Mucosa of rectum (tissue), 2 donors: Measurements from ENCODE around the gene BPIFB1.

Source experiments
- H3K27ac ChIP-seq, 2 donors: one replicate each; pipeline ENCODE4 v1.7.0; 2013; ENCODE audit warnings: inconsistent platforms in 2 of 2, low read depth in 2 of 2, low read length in 2 of 2
- H3K27me3 ChIP-seq, 2 donors: one replicate each; pipeline ENCODE4 v1.7.0; 2013; ENCODE audit warnings: low read length in 2 of 2; ENCODE audit not compliant: control insufficient read depth in 2 of 2, insufficient read depth in 2 of 2
- H3K36me3 ChIP-seq, 2 donors: one replicate each; pipeline ENCODE4 v1.7.0; 2013; ENCODE audit warnings: low read length in 2 of 2; ENCODE audit not compliant: control insufficient read depth in 2 of 2, insufficient read depth in 2 of 2
- H3K4me1 ChIP-seq, 2 donors: one replicate each; pipeline ENCODE4 v1.7.0; 2013; ENCODE audit warnings: low read length in 2 of 2, mild to moderate bottlenecking in 1 of 2; ENCODE audit not compliant: control insufficient read depth in 2 of 2, insufficient read depth in 2 of 2
- H3K4me3 ChIP-seq, 2 donors: one replicate each; pipeline ENCODE4 v1.7.0; 2013; ENCODE audit warnings: low read length in 2 of 2
- H3K9ac ChIP-seq, 2 donors: one replicate each; pipeline ENCODE4 v1.7.0; 2013; ENCODE audit warnings: low read length in 2 of 2, low read depth in 1 of 2, mild to moderate bottlenecking in 1 of 2
- H3K9me3 ChIP-seq, 2 donors: one replicate each; pipeline ENCODE4 v1.7.0; 2013; ENCODE audit warnings: low read length in 2 of 2; ENCODE audit not compliant: control insufficient read depth in 2 of 2
- donor health status: healthy.
- donor health status: Normal muscosa, but diverticular disease.

Gene BPIFB1

GRCh38 chr20:33337531-33338165 is 54.6 kb downstream of the BPIFB1 start:
- no peaks in the 10 kb centered on the region for H3K9me3 ChIP-seq
- no peak overlapping the region for H3K27ac ChIP-seq
- H3K27me3 ChIP-seq: no peaks in the 10 kb centered on the region
- no peak overlapping the region for H3K9ac ChIP-seq
- no peaks in the 10 kb centered on the region for H3K36me3 ChIP-seq
- H3K4me3 ChIP-seq: no peak overlapping the region
- no peaks in the 10 kb centered on the region for H3K4me1 ChIP-seq

DNA sequence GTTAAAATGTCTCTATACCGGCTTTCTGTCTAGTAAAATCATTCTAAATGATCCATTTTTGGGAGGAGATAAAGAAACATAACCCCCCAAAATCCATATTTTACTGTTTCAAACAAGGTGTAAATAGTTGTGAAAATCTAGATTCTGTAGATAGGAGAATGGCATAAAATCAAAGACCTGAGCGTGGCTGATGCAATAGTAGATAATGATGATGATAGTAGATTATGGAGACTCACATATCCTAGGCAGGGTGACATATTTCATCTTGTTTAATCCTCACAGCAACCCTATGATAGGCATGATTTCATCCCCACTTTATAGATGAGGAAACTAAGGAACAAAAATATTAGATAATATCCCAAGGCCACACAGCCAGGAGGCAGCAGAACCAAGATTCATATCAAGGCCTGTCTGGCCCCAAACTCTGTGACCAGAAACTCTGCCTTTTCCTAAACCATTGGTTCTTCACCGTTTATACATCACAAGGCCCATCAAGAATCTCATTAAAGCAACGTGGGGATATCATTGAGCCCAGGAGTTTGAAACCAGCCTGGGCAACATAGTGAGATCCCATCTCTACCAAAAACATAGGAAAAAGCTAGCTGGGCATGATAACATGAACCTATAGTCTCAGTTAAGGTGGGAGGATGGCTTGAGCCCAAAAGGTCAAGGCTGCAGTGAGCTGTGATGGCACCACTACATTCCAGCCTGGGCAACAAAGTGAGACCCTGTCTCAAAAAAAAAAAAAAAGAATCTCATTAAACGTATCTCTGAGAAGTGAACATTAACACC is 55.6 kb downstream of the BPIFB1 start:
- H3K27ac ChIP-seq: no peak overlapping the region
- H3K4me1 ChIP-seq: no peaks in the 10 kb centered on the region
- no peak overlapping the region for H3K4me3 ChIP-seq
- no peak overlapping the region for H3K9ac ChIP-seq
- H3K27me3 ChIP-seq: no peaks in the 10 kb centered on the region
- no peaks in the 10 kb centered on the region for H3K9me3 ChIP-seq
- H3K36me3 ChIP-seq: no peaks in the 10 kb centered on the region

- H3K4me1 ChIP-seq: no peaks in the 10 kb centered on the region
- H3K4me3 ChIP-seq: no peak overlapping the region
- no peaks in the 10 kb centered on the region for H3K27me3 ChIP-seq
- no peaks in the 10 kb centered on the region for H3K36me3 ChIP-seq
- no peaks in the 10 kb centered on the region for H3K9me3 ChIP-seq
- no peak overlapping the region for H3K27ac ChIP-seq
- H3K9ac ChIP-seq: no peak overlapping the region
These were observed 56.6 kb downstream of the BPIFB1 start for GRCh38 chr20:33339515-33340058.

DNA sequence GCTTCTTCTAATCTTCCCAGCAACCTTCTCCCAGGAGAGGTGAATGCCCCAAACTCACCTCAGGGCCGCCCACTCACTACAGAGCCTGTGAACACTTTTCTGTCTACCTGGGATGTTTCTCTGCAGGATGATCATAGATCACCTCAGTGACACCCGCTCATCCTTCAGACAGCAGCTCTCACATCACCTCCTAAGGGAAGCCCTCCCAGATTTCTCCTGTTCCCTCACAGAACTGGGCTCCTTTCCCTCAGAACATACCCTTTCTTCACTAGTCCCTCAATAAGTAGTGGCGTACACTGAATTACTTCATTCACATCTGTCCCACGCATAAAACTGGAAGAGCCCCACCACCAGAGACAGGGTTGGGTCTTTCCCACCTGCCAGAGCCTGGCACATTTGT is 60.5 kb downstream of the BPIFB1 start:
- no peak overlapping the region for H3K9ac ChIP-seq
- H3K27me3 ChIP-seq: no peaks in the 10 kb centered on the region
- no peaks in the 10 kb centered on the region for H3K4me1 ChIP-seq
- no peak overlapping the region for H3K4me3 ChIP-seq
- no peak overlapping the region for H3K27ac ChIP-seq
- no peaks in the 10 kb centered on the region for H3K36me3 ChIP-seq
- H3K9me3 ChIP-seq: no peaks in the 10 kb centered on the region

- Histone ChIP-seq H3K27ac (no peak overlapping the region), H3K36me3 (peaks cover 5 to 10% of the 10 kb centered on the region in 2 donors), H3K9me3 (no peaks in the 10 kb centered on the region), H3K27me3 (no peaks in the 10 kb centered on the region), H3K4me1 (no peaks in the 10 kb centered on the region), H3K9ac (no peak overlapping the region), H3K4me3 (no peak overlapping the region)
These were observed 62.3 kb downstream of the BPIFB1 start for GRCh38 chr20:33345342-33345741.

DNA sequence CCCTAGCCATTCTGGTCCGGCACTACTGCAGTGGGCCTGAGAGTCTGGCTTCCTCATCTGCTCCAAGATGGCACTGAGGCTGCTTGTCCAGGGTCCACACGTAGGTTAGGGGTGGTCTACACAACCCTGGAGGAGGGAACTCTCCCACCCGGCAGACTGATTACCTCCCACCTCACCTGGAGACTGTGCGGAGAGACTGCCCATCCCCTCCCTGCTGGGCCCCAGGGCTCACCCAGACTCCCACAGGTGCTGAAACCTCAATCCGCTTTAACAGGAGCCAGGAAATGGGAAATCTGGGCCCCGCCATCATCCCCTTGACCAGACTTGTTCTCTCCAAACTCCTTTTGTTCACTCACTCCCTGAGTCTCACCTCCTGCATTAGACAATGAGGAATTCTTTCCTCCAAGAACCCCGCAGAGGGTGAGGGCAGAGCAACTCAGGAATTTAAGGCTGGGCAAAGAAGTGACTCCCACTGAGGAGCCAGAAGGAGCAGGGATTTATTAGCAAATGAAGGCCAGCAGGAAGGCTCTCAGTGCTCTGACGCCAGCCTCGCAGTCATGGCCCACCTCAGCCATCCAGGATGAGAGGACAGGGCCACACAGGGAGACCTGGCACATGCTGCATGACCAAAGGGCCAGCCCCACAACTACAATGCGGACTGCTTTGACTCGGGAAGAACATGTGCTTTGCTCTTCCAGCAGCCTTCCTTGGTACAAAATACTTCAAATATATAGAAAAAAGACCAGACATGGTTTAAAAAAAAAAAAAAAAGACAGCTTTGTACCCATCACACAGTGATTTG is 65.3 kb downstream of the BPIFB1 start:
- no peaks in the 10 kb centered on the region for H3K27me3 ChIP-seq
- H3K9me3 ChIP-seq: no peaks in the 10 kb centered on the region
- H3K27ac ChIP-seq: no peak overlapping the region
- H3K36me3 ChIP-seq: peaks cover 10 to 15% of the 10 kb centered on the region in 2 donors
- no peak overlapping the region for H3K4me3 ChIP-seq
- no peaks in the 10 kb centered on the region for H3K4me1 ChIP-seq
- H3K9ac ChIP-seq: no peak overlapping the region

DNA sequence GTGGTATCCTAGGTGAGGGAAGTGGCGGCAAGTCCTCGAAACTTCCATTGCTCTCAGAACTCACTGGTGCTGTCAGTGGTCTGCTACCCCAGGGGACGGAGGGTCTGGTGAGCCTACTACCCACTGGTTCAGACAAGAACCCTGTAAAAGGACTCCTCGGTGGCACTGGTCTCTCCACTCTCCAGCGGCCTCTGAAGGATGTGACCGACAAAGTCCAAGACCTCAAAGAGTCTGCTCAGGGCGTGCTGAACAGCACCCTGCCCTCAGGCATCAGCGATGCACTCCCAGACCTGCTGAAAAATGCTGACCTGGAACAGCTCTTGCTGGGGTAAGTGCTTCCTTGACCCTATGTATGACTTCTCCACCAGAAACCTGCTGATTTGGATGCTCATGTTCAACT is 66.5 kb downstream of the BPIFB1 start:
- H3K36me3 ChIP-seq: peaks cover 10 to 15% of the 10 kb centered on the region in 2 donors
- H3K4me1 ChIP-seq: no peaks in the 10 kb centered on the region
- no peak overlapping the region for H3K9ac ChIP-seq
- H3K27me3 ChIP-seq: no peaks in the 10 kb centered on the region
- no peak overlapping the region for H3K4me3 ChIP-seq
- H3K27ac ChIP-seq: no peak overlapping the region
- no peaks in the 10 kb centered on the region for H3K9me3 ChIP-seq

DNA sequence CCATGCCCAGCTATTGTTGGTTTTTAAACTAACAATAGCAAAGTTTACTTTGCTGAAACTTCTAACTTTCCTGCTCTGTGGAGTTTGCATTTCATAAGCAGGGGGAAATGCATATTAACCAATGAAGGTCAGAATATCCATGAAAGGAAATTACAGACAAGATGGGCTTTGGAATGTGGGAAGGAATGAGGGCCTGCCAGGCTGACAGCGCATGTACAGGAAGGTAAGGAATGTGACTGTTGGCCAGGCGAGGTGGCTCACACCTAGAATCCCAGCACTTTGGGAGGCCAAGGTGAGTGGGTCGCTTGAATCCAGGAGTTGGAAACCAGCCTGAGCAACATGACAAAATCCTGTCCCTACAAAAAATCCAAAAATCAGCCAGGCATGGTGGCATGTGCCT is 68.7 kb downstream of the BPIFB1 start:
- no peak overlapping the region for H3K27ac ChIP-seq
- peaks cover 11 to 18% of the 10 kb centered on the region in 2 donors for H3K36me3 ChIP-seq

DNA sequence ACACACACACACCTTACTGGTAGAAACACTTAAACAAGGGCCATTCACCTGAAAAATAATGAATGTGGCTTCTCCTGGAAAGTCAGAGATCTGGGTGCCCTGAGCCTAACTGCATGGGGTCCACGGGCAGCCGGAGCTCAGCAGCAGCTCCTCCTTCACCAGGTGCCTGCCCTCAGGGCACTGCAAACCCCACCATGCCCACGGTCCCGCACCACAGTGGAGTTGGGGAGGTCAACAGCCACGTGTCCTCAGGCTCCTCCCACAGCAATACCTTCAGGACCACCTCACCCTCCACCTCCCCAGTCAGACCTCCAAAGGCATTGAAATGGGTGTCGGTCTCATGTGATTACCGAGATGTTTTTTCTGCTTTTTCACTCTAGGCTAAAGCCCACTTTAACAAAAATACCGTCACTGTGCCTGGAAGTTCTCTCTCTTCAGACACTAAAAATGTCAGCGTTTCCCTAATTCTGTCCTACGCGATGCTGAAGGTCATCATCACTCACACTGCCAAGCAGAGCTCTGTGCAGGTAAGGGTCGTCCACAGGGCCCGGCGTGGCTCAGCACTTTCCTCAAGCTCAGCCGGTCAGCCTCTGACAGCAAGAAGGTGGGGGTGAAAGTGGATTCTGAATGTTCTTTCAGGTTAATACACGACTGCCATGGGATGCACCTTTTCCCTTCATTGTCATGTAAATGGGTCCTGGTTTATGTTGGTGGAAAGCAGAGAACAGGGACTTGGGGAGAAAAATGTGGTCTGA is 69.4 kb downstream of the BPIFB1 start:
- Histone ChIP-seq H3K27me3 (no peaks in the 10 kb centered on the region), H3K9ac (no peak overlapping the region), H3K4me1 (no peaks in the 10 kb centered on the region), H3K4me3 (no peak overlapping the region), H3K9me3 (no peaks in the 10 kb centered on the region), H3K27ac (no peak overlapping the region), H3K36me3 (peaks cover 12 to 20% of the 10 kb centered on the region in 2 donors)

More for the DNA sequence above, 68.7 kb downstream of the BPIFB1 start:
- Histone ChIP-seq H3K9me3 (no peaks in the 10 kb centered on the region), H3K4me3 (no peak overlapping the region), H3K27me3 (no peaks in the 10 kb centered on the region), H3K4me1 (no peaks in the 10 kb centered on the region), H3K9ac (no peak overlapping the region)
